HG03135 (cell line): ENCODE data around the gene STRN.
"Not testable (repeated sequence)": the region's sequence is repeated elsewhere in the genome, so short reads cannot be mapped to it uniquely, and the experiment has no call there.

ENCODE experiments used
- ATAC-seq: cut with Tn5 transposase; IDR thresholded peaks from one replicate; pipeline ENCODE4 v1.9.1; 2021; ENCODE audit warnings: mild to moderate bottlenecking, moderate library complexity; ENCODE audit not compliant: unreplicated experiment

The STRN gene

DNA sequence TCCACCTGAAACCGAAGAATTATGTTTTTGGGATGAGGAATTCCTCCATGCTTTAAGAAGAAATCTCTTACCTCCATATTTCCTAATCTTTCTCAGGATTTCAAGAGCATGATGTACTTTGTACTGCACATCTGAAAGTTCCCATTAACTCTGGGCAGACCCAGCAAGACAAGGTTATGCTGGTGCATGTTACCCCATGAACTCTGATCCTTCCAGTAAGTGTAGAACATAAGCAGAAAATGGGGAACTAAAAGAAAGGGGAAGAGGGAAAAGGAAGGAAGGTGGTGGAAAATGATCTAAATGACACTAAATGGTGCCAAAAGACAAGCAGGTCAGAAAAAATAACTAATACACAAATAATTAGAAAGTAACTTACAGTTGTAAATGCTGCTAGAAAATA is 50.7 kb downstream of the STRN start:
- ATAC-seq: no peak

DNA sequence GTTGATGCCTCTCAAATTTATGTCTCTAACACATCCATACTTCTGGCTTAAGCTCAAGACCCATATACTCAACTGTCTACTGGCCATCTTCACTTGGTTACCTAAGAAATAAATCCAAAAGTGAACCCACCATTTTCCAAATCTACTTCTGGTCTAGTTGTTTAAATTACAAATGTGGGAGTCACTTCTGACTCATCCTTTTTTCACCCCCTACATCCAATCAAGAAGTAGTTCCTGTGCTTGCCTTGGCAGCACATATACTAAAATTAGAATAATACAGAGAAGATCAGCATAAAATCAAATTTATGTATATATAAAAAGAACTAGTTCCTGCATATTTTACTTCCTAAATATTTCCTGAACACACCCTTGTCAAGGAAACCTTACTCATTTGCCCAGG is 53.6 kb downstream of the STRN start:
- no peak for ATAC-seq

- no peak for ATAC-seq
Observed at GRCh38 chr2:36911012-36911411, 55.3 kb downstream of the STRN start.

DNA sequence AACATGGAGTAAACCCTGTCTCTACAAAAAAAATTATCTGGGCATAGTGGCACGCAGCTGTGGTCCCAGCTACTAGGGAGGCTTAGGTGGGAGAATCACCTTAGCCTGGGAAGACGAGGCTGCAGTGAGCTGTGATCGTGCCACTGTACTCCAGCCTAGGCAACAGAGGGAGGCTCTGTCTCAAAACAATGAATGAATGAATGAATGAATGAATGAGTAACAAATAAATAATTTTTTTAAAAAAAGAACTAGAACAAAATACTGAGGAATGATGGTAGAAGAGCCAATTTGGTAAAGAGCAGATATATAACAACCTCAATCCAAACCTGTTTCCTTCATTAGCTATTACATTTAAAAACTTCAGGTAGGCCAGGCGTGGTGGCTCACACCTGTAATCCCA is 60.1 kb downstream of the STRN start:
- no peak for ATAC-seq

DNA sequence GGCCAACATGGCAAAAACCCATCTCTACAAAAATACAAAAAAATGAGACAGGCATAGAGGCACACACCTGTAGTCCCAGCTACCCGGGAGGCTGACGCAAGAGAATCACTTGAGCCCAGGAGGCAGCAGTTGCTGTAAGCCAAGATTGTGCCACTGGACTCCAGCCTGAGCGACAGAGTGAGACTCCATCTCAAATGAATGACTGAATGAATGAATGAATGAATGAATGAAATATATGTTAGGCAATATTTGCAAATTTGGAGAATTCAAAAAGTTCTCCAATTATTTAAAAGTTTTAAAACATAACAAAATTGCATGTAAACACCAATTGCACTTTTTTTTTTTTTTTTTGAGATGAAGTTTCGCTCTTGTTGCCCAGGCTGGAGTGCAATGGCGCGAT is 61.7 kb downstream of the STRN start:
- no peak for ATAC-seq

DNA sequence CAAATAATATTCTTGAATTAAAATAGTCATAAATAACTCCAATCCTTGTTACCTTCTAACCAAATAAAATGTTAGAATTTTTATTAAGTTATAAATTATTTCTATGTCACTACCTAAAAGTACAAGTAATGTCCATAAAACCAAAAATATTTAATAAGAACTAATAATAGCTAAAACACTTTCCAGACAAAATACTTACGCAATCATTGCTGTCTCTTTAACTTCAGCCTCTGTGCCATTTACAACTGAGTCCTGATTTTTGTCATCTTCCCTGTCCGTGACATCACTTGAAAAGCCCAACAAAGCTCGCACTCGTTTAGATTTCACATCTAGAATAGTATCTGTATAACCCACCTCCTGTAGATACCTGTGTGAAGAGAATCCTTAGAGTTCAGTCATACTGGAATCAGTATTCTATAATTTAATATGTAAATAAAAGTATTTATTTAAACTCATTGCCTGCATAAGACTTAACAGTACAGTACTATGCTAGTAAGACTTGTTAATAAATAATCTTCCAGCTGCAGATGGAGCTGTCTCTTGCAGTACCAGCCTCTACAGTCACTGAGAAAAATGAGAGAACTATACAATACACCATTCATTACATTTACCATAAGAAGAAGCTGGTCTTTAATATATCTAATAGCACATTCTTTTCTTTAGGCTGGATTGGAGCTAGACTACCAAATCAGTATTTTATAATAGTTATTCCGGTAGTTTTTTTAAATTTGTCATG is 63.8 kb downstream of the STRN start:
- ATAC-seq: no peak

DNA sequence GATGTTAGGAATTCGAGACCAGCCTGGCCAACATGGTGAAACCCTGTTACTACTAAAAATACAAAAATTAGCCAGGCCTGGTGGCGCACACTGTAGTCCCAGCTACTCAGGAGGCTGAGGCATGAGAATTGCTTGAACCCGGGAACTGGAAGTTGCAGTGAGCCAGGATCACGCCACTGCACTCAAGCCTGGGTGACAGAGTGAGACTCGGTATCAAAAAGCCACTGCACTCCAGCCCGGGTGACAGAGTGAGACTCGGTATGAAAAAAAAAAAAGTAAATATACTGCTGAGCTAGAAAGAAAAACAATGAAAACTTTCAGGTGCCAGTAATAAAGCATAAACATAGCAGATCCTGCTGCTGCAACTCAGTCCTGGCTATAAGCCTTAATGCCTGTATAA is 73.5 kb downstream of the STRN start:
- ATAC-seq: no peak

- ATAC-seq: no peak
Observed at GRCh38 chr2:36889795-36890194, 76.5 kb downstream of the STRN start.

DNA sequence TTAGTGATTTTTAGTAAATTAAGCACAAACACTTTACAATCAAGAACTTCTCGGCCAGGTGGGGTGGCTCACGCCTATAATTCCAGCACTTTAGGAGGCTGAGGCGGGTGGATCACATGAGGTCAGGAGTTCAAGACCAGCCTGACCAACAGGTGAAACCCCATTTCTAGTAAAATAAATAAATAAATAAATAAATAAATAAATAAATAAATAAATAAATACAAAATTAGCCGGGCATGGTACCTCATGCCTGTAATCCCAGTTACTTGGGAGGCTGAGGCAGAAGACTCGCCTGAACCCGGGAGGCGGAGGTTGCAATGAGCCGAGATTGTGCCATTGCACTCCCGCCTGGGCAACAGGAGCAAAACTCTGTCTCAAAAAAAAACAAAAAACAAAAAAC is 79.2 kb downstream of the STRN start:
- ATAC-seq: not testable (repeated sequence)

DNA sequence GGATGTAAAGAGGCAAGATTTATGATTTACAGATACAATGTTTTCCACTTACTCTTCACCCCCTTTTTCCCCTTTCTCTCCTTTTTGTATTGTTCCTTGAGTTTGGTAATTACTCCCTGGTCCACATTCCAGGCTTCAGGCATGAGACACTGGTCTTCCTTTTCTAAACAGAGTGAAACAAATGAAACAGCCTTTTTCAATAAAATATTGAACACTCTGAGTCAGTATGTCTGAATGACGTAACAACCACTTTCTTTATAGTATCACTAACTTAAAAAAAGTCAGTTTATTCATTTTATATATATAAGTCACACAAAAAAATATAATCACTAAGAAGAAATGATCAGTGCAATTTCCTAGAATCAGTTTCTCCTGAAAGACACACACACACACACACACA is 79.7 kb downstream of the STRN start:
- no peak for ATAC-seq

DNA sequence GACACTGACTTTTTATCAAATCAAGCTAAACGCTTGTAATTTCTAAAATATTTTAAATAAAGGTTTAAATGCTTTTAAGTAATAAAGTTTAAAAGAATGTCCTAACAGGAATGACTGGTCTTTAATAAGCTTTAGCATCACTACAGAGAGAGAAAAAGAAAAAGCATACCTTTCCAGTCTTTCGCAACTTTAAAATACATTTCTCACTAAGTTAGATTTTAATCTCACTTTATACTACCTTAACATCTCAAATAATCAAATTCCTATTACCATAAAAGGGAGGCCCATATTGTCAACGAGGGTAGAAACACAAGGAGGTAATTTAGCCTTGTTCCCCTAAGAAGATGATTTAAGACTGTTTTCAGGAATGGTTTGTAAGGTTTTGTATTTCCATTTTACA is 80.7 kb downstream of the STRN start:
- ATAC-seq: no peak

DNA sequence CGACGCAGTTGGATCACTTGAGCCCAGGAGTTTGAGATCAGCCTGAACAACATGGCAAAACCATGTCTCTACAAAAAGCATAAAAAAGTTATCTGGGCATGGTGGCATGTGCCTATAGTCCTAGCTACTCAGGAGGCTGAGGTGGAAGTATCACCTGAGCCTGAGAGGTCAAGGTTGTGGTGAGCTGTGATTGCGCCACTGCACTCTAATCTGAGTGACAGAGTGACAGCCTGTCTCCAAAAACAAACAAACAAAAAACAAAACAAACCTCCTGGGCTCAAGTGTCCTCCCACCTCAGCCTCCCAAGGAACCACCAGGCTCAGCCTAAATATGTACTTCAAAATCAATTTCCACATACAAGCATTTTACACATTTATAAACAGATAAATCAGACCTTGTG is 83.8 kb downstream of the STRN start:
- no peak for ATAC-seq

- ATAC-seq: no peak
Observed at GRCh38 chr2:36881816-36882215, 84.5 kb downstream of the STRN start.

- ATAC-seq: no peak
Observed at GRCh38 chr2:36878429-36878828, 87.9 kb downstream of the STRN start.

- ATAC-seq: no peak
Observed at GRCh38 chr2:36871068-36871707, 95.1 kb downstream of the STRN start.

DNA sequence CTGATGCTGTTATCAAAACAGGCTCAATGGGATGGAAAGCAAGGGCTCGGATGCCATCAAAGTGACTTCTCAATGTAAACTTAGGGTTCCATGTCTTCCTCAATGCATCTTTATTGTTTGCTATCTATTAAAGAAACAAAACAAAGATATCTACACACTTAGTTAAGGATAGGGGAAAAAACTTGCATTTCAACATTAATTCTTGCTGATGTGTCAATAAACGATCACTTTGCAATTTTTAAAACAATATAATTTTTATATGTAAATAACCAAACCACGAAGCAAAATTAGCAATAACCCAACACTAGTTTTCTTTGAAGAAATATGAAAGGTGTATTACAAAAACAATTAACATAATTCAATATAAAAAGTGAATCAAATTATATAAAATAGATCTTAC is 96.7 kb downstream of the STRN start:
- ATAC-seq: no peak

- no peak for ATAC-seq
Observed at GRCh38 chr2:36861896-36862295, 104.4 kb downstream of the STRN start.

GRCh38 chr2:36859366-36859792 is 107.0 kb downstream of the STRN start:
- ATAC-seq: no peak

GRCh38 chr2:36858551-36859365 is 107.6 kb downstream of the STRN start:
- ATAC-seq: no peak

- no peak for ATAC-seq
Observed at GRCh38 chr2:36857713-36858112, 108.6 kb downstream of the STRN start.

GRCh38 chr2:36855429-36855828 is 110.9 kb downstream of the STRN start:
- no peak for ATAC-seq

DNA sequence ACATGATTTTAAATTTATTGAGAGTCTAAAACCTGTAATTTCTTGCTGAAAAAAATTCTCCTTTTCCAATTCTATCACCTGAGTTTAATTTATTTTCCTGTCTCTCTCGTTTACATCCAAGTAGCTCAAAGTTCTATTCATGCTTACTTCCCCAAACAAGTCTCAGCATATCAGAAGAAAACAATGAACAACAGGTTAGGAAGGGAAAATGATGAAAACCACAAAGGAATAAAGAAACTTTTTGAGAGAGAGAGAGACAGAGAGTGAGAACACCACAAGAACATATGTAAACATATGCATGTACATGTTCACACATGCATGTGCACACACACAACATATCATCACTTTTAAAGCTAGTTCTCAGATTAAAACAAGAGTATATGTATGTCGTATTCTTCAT is 112.1 kb downstream of the STRN start:
- no peak for ATAC-seq
